ENCODE data around the gene TSPEAR.

The TSPEAR gene

DNA sequence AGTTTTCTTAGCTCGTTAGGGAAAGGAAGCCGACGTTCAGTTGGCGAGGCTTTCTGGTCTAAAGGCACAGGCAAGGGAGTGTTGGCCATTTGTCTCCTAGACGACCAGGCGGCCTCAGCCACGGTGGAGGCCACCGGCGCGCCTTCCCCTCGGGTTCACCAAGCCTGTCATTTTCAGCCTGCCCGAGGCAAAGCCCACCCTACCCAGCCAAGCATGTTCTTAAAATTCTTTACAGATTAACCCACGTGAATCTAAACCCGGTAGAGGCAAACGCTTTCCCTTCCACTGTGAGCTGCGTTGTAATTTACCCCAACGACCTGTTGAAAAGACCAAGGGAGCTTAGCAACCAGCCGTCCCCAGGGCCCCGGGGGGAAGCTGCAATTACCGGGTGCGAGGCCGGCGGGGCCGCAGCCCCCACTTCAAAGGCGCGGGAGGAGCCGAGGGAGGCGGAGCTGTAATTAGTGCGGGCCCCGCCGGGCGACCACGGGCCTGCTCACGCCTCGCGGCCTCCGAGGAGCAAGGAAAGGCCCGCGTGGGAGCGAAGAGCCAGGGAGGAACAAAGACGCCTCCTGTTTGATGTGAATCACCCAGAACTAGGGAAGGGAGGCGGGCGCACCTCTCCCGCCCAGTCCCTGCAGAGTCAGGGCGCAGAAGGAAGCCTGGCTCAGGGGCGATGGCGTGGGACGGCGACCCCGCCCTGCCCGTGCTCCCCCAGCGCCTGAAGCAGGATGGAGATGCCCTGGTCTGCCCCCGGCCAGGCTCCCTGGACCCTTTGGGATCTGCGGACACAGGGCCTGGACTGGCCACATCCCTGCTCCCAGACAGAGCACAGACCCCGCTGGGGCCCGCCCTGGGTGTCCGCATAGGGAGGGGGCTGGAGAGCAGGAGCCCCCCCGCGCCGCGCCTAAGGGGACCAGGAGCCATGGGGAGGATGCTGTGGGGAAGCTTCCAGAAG lies 12.1 kb upstream of the TSPEAR start:
- TF ChIP-seq FOXP2 (optimal IDR thresholded peaks at IDR 0.05; ENCODE audit: borderline replicate concordance, extremely low read depth, extremely low read length, insufficient read depth) (no peak), SIN3A (IDR thresholded peaks at IDR 0.05; ENCODE audit: borderline replicate concordance, insufficient read depth, low read length) (no peak), TAF1 (IDR thresholded peaks at IDR 0.05; ENCODE audit: borderline replicate concordance, insufficient read depth, low read length) (no peak), POLR2AphosphoS5 (IDR thresholded peaks at IDR 0.05; ENCODE audit: low read depth, low read length) (no peak)
- TF ChIP-seq, protein P1, sequence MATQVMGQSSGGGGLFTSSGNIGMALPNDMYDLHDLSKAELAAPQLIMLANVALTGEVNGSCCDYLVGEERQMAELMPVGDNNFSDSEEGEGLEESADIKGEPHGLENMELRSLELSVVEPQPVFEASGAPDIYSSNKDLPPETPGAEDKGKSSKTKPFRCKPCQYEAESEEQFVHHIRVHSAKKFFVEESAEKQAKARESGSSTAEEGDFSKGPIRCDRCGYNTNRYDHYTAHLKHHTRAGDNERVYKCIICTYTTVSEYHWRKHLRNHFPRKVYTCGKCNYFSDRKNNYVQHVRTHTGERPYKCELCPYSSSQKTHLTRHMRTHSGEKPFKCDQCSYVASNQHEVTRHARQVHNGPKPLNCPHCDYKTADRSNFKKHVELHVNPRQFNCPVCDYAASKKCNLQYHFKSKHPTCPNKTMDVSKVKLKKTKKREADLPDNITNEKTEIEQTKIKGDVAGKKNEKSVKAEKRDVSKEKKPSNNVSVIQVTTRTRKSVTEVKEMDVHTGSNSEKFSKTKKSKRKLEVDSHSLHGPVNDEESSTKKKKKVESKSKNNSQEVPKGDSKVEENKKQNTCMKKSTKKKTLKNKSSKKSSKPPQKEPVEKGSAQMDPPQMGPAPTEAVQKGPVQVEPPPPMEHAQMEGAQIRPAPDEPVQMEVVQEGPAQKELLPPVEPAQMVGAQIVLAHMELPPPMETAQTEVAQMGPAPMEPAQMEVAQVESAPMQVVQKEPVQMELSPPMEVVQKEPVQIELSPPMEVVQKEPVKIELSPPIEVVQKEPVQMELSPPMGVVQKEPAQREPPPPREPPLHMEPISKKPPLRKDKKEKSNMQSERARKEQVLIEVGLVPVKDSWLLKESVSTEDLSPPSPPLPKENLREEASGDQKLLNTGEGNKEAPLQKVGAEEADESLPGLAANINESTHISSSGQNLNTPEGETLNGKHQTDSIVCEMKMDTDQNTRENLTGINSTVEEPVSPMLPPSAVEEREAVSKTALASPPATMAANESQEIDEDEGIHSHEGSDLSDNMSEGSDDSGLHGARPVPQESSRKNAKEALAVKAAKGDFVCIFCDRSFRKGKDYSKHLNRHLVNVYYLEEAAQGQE (IDR thresholded peaks at IDR 0.05; ENCODE audit: insufficient read depth in 1 of 2, low read depth in 2 of 2, low read length in 2 of 2) = no peak

DNA sequence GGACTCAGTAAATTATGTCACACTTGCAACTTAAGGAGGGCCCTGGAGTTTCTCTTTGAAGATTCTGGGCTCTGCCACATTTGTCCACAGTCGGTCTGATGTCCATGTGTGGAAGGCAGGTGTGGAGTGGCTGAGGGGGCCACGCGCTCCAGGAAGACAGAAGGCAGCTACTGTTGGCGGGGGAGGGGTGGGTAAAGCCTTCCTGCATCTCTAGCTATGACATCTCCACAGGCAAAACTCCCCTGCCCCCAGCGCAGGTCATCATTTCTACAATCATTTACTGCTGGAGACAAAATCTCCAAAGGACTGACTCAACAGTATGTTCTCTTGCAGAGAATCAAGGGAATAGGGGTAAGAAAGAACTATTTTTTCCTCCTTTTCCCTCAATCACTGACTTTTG lies 11.4 kb upstream of the TSPEAR start:
- TF ChIP-seq POLR2AphosphoS5 (IDR thresholded peaks at IDR 0.05; ENCODE audit: low read depth, low read length) = no peak
- TF ChIP-seq SIN3A (IDR thresholded peaks at IDR 0.05; ENCODE audit: borderline replicate concordance, insufficient read depth, low read length) = no peak
- TF ChIP-seq, protein P1 (IDR thresholded peaks at IDR 0.05; ENCODE audit: insufficient read depth in 1 of 2, low read depth in 2 of 2, low read length in 2 of 2) = no peak
- TF ChIP-seq TAF1 (IDR thresholded peaks at IDR 0.05; ENCODE audit: borderline replicate concordance, insufficient read depth, low read length) = no peak
- TF ChIP-seq FOXP2 (optimal IDR thresholded peaks at IDR 0.05; ENCODE audit: borderline replicate concordance, extremely low read depth, extremely low read length, insufficient read depth) = no peak

DNA sequence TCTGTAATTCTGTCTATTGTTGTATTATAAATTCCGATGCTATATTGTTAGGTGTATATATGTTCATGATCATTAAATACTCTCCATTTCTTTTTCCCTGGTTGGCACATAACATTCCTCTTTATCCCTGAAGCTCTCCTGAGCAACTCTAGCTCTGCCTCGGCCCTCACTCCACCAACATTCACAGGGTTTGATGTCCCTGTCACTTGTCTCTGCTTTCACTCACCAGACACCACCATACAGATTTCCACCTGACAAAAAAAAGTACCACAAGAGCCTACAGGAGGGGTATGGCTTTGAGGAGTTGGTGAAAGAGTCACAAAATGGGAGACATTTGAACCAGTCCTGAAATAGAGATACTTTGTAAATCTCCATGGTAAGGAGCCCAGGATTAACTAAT lies 8.8 kb upstream of the TSPEAR start:
- no peak for TF ChIP-seq TAF1 (IDR thresholded peaks at IDR 0.05; ENCODE audit: borderline replicate concordance, insufficient read depth, low read length)
- TF ChIP-seq, protein P1 (IDR thresholded peaks at IDR 0.05; ENCODE audit: insufficient read depth in 1 of 2, low read depth in 2 of 2, low read length in 2 of 2) = no peak
- TF ChIP-seq SIN3A (IDR thresholded peaks at IDR 0.05; ENCODE audit: borderline replicate concordance, insufficient read depth, low read length) = no peak
- no peak for TF ChIP-seq FOXP2 (optimal IDR thresholded peaks at IDR 0.05; ENCODE audit: borderline replicate concordance, extremely low read depth, extremely low read length, insufficient read depth)
- TF ChIP-seq POLR2AphosphoS5 (IDR thresholded peaks at IDR 0.05; ENCODE audit: low read depth, low read length) = no peak

DNA sequence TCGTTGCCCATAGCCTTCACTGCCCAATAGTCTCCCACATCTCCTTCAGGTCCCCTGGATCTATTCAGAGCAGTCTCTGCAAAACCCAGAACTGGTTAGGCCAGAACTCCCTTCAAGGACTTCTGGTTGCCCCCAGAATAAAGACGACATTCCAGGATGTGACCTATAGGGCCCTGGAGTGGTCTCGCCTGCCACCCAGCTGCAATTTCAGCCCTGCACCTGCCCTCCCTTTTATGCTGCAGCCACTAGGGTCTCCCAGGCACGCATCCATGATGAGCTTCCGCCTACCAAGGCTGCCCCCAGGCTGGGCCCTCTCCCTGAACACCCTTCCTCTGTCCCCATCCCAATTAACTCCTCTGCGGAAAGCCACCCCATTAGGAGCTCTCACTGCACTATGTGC lies 7.2 kb upstream of the TSPEAR start:
- no peak for TF ChIP-seq TAF1 (IDR thresholded peaks at IDR 0.05; ENCODE audit: borderline replicate concordance, insufficient read depth, low read length)
- no peak for TF ChIP-seq FOXP2 (optimal IDR thresholded peaks at IDR 0.05; ENCODE audit: borderline replicate concordance, extremely low read depth, extremely low read length, insufficient read depth)
- TF ChIP-seq SIN3A (IDR thresholded peaks at IDR 0.05; ENCODE audit: borderline replicate concordance, insufficient read depth, low read length) = no peak
- TF ChIP-seq POLR2AphosphoS5 (IDR thresholded peaks at IDR 0.05; ENCODE audit: low read depth, low read length) = no peak
- TF ChIP-seq, protein P1 (IDR thresholded peaks at IDR 0.05; ENCODE audit: insufficient read depth in 1 of 2, low read depth in 2 of 2, low read length in 2 of 2) = no peak

Measured in PFSK-1 (cell line).